ENCODE data around the gene TMTC1. TPM values are rescaled to one million over a fixed set of nuclear protein-coding genes. Genes with fewer than 3 reads are reported as not detected.
"Not testable (repeated sequence)": the region's sequence is repeated elsewhere in the genome, so short reads cannot be mapped to it uniquely, and the experiment has no call there.

Gene TMTC1
- total RNA-seq, 2 donors from 2014 or later, result 15.6 to 20.1 TPM

DNA sequence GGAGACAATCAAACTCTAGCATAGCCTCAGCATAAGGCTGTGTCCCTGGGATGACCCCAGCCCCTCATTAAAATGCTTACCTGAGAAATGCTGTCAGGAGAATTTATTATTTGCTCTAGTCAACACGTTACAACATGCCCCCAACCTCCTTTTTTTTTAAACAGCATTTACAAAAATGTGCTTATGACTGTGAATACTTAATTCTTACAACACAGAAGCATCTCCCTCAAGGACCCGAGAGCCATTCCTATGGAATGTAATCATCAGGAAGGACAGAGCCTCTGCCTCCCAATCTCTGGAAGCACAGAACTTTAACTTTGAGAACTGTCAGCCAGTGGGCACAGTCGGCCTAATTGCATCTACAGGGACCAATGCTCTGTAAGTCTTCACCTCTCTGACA, 149.7 kb downstream of the TMTC1 start:
- WGBS, 2 donors, result 40 to 48% methylated on average over 3 of the region's 3 CpGs
- ATAC-seq, result no peak
- Histone ChIP-seq H3K36me3 (replicated peaks in 1 of 2; ENCODE audit: insufficient read depth in 1 of 2, low read depth in 2 of 2) (no peaks in the 10 kb centered on the region), H3K4me3 (no peak overlapping the region), H3K27me3 (no peaks in the 10 kb centered on the region), H3K4me1 (no peaks in the 10 kb centered on the region), H3K9me3 (no peaks in the 10 kb centered on the region), H3K27ac (no peak overlapping the region)
- intact Hi-C loops (cut with DNase I), result no loop called here
- DNase-seq, result no peak
- TF ChIP-seq POLR2A (IDR thresholded peaks at IDR 0.05), result no peak
- TF ChIP-seq, protein P1, sequence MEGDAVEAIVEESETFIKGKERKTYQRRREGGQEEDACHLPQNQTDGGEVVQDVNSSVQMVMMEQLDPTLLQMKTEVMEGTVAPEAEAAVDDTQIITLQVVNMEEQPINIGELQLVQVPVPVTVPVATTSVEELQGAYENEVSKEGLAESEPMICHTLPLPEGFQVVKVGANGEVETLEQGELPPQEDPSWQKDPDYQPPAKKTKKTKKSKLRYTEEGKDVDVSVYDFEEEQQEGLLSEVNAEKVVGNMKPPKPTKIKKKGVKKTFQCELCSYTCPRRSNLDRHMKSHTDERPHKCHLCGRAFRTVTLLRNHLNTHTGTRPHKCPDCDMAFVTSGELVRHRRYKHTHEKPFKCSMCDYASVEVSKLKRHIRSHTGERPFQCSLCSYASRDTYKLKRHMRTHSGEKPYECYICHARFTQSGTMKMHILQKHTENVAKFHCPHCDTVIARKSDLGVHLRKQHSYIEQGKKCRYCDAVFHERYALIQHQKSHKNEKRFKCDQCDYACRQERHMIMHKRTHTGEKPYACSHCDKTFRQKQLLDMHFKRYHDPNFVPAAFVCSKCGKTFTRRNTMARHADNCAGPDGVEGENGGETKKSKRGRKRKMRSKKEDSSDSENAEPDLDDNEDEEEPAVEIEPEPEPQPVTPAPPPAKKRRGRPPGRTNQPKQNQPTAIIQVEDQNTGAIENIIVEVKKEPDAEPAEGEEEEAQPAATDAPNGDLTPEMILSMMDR (IDR thresholded peaks at IDR 0.05), result no peak

DNA sequence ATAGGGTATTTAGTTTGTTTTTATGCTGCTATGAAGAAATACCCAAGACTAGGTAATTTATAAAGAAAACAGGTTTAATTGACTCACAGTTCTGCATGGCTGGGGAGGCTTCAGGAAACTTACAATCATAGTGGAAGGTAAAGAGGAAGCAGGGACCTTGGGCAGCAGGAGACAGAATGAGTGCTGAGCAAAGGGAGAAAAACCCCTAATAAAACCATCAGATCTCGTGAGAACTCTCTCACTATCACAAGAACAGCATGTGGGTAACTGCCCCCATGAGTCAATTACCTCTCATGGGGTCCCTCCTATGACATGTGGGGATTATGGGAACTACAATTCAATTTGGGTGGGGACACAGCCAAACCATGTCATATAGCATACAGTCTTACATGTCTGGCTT, 153.6 kb downstream of the TMTC1 start:
- H3K9me3 ChIP-seq; H3K27ac ChIP-seq; H3K27me3 ChIP-seq; H3K36me3 ChIP-seq (replicated peaks in 1 of 2; ENCODE audit: insufficient read depth in 1 of 2, low read depth in 2 of 2); H3K4me1 ChIP-seq; ATAC-seq; DNase-seq; intact Hi-C loops (cut with DNase I); H3K4me3 ChIP-seq: not testable (repeated sequence)
- WGBS, 2 donors, result 28 to 29% methylated on average over 1 of the region's 1 CpG

DNA sequence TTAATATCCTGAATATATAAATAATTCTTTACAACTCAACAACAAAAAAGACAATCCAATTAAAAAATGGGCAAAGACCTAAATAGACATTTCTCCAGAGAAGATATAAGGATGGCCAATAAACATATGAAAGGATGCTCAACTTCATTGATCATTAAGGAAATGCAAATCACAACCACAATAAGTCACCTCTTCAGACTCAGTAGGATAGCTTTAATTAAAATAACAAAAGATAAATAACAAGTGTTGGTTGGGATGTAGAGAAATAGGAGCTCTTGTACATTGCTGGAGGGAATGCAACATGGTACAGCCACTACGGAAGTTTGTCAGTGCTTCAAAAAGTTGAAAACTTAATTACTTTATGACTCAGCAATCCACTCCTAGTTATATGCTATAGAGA, 156.5 kb downstream of the TMTC1 start:
- no peak for ATAC-seq
- no peak for TF ChIP-seq POLR2A (IDR thresholded peaks at IDR 0.05)
- TF ChIP-seq, protein P1 (IDR thresholded peaks at IDR 0.05), result no peak
- Histone ChIP-seq H3K27me3 (no peaks in the 10 kb centered on the region), H3K36me3 (replicated peaks in 1 of 2; ENCODE audit: insufficient read depth in 1 of 2, low read depth in 2 of 2) (no peaks in the 10 kb centered on the region), H3K9me3 (no peaks in the 10 kb centered on the region), H3K27ac (no peak overlapping the region), H3K4me1 (no peaks in the 10 kb centered on the region), H3K4me3 (no peak overlapping the region)
- WGBS, 2 donors, result 76 to 95% methylated on average over 1 of the region's 1 CpG
- intact Hi-C loops (cut with DNase I), result no loop called here
- DNase-seq, result no peak

DNA sequence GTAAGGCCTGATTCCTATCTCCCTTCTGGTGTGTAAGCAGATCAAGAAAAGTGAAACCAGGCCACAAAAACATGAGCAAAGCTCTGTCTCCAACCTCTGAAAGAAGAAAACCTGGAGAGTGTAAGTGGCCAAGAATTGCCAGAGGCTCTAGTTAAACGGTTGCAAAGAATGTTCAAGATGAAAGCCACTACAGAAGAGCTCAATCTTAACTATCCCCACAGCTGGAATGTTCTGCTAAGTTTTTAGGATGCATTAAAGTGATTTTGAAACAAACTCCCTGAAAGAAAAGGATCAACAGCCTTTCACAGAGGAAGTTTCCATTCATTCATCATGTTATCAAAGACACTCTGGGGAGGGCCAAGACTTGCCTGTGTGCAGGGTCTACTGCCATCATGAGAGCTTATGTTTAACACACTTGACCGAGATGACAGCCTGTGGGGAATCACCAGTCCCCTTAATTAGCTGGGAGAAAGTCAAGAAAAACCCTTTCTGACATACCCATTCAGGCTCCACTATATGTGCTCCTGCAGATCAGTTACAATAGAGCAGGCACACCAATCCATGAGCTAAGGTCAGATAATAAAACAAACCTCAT, 158.3 kb downstream of the TMTC1 start:
- Histone ChIP-seq H3K4me3 (no peak overlapping the region), H3K9me3 (no peaks in the 10 kb centered on the region), H3K36me3 (replicated peaks in 1 of 2; ENCODE audit: insufficient read depth in 1 of 2, low read depth in 2 of 2) (no peaks in the 10 kb centered on the region), H3K27me3 (no peaks in the 10 kb centered on the region), H3K4me1 (no peaks in the 10 kb centered on the region), H3K27ac (no peak overlapping the region)
- DNase-seq (no peak), ATAC-seq (no peak)
- TF ChIP-seq, protein P1 (IDR thresholded peaks at IDR 0.05), result no peak
- no peak for TF ChIP-seq POLR2A (IDR thresholded peaks at IDR 0.05)
- WGBS, 2 donors, result 42 to 43% methylated on average over 2 of the region's 2 CpGs
- intact Hi-C loops (cut with DNase I), result no loop called here

GRCh38 chr12:29622251-29622650, 161.5 kb downstream of the TMTC1 start:
- 54 to 70% methylated on average over 1 of the region's 1 CpG for WGBS, 2 donors
- TF ChIP-seq, protein P1 (IDR thresholded peaks at IDR 0.05), result no peak
- TF ChIP-seq POLR2A (IDR thresholded peaks at IDR 0.05), result no peak
- intact Hi-C loops (cut with DNase I), result no loop called here
- no peak overlapping the region for H3K27ac ChIP-seq
- DNase-seq (no peak), ATAC-seq (no peak)
- no peaks in the 10 kb centered on the region for H3K9me3 ChIP-seq
- H3K4me3 ChIP-seq, result no peak overlapping the region
- no peaks in the 10 kb centered on the region for H3K4me1 ChIP-seq
- no peaks in the 10 kb centered on the region for H3K36me3 ChIP-seq (replicated peaks in 1 of 2; ENCODE audit: insufficient read depth in 1 of 2, low read depth in 2 of 2)
- no peaks in the 10 kb centered on the region for H3K27me3 ChIP-seq

Data from body of pancreas (tissue), 4 donors.